Breast epithelium (tissue), 4 donors: ENCODE data around the gene CA9. TPM values are rescaled to one million over a fixed set of nuclear protein-coding genes. Genes with fewer than 3 reads are reported as not detected.

ENCODE experiments used
- DNase-seq, 2 donors: peaks; one replicate each; pipeline ENCODE4 v3.0.0-alpha.2; 2019; ENCODE audit warnings: low spot score in 2 of 2
- H3K27ac ChIP-seq, 2 donors: fragments of 200-600 bp; sonication (generic) in 1 of 2; one replicate each; pipeline ENCODE4 v1.5.1; 2016 to 2019; ENCODE audit warnings: mild to moderate bottlenecking in 1 of 2
- H3K27me3 ChIP-seq, 2 donors: fragments of 200-600 bp; sonication (generic) in 1 of 2; one replicate each; pipeline versions ENCODE4 v1.5.1 to v1.6.0; 2017 to 2019; ENCODE audit warnings: control low read depth in 1 of 2, mild to moderate bottlenecking in 1 of 2
- H3K36me3 ChIP-seq: fragments of 200-600 bp; one replicate; pipeline ENCODE4 v1.5.1; 2019
- H3K4me1 ChIP-seq, 2 donors: fragments of 200-600 bp; sonication (generic); one replicate each; pipeline ENCODE4 v1.5.1; 2016 to 2019; ENCODE audit warnings: control low read depth in 1 of 2
- H3K4me3 ChIP-seq, 3 donors: fragments of 200-600 bp; sonication (generic); 1 replicate in 2 of 3; 2 replicates in 1 of 3; pipeline ENCODE4 v1.5.1; 2016 to 2019; ENCODE audit warnings: mild to moderate bottlenecking in 3 of 3, moderate library complexity in 2 of 3
- H3K9me3 ChIP-seq, 2 donors: fragments of 200-600 bp; sonication (generic) in 1 of 2; one replicate each; pipeline ENCODE4 v1.5.1; 2016 to 2019; ENCODE audit warnings: control low read depth in 1 of 2
- POLR2A ChIP-seq: fragments of 450-650 bp; IDR thresholded peaks from one replicate; pipeline ENCODE4 v1.6.1; 2016; ENCODE audit warnings: antibody characterized with exemption, mild to moderate bottlenecking, moderate library complexity
- POLR2AphosphoS5 ChIP-seq, 3 donors: sonication (generic); formaldehyde crosslinking; IDR thresholded peaks; one replicate each; pipeline ENCODE4 v1.6.1; 2017; ENCODE audit warnings: antibody characterized with exemption in 3 of 3
- intact Hi-C: fragments of 100-400 bp; cut with DNase I; formaldehyde crosslinking; loops from one replicate; pipeline ENCODE4 v1.15.1; 2023; ENCODE audit warnings: low total_unique reads
- total RNA-seq, 3 donors: library from RNA; depleted of rRNA; stranded (reverse); fragments of >200 nt; gene quantifications; one replicate each; pipeline ENCODE4 v1.1.0, GENCODE V29; 2016
- TF ChIP-seq, protein P1 (sequence below), 3 donors: fragments of 450-650 bp; IDR thresholded peaks; one replicate each; pipeline ENCODE4 v1.5.1; 2016 to 2017; ENCODE audit warnings: antibody characterized with exemption in 3 of 3, mild to moderate bottlenecking in 3 of 3, moderate library complexity in 3 of 3

Gene CA9
- total RNA-seq, 3 donors from 2014 or later = 0.16 to 5.0 TPM; not detected in 1

- Histone ChIP-seq H3K4me3 (no peak overlapping the region), H3K36me3 (no peaks in the 10 kb centered on the region), H3K27ac (no peak overlapping the region), H3K4me1 (no peaks in the 10 kb centered on the region), H3K9me3 (no peaks in the 10 kb centered on the region), H3K27me3 (no peaks in the 10 kb centered on the region)
- intact Hi-C loops = no loop called here
- DNase-seq = no peak
- TF ChIP-seq, protein P1, sequence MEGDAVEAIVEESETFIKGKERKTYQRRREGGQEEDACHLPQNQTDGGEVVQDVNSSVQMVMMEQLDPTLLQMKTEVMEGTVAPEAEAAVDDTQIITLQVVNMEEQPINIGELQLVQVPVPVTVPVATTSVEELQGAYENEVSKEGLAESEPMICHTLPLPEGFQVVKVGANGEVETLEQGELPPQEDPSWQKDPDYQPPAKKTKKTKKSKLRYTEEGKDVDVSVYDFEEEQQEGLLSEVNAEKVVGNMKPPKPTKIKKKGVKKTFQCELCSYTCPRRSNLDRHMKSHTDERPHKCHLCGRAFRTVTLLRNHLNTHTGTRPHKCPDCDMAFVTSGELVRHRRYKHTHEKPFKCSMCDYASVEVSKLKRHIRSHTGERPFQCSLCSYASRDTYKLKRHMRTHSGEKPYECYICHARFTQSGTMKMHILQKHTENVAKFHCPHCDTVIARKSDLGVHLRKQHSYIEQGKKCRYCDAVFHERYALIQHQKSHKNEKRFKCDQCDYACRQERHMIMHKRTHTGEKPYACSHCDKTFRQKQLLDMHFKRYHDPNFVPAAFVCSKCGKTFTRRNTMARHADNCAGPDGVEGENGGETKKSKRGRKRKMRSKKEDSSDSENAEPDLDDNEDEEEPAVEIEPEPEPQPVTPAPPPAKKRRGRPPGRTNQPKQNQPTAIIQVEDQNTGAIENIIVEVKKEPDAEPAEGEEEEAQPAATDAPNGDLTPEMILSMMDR (IDR thresholded peaks at IDR 0.05) = no peak
- TF ChIP-seq POLR2A (no peak), POLR2AphosphoS5 (IDR thresholded peaks at IDR 0.05) (no peak)
Measured at GRCh38 chr9:35683323-35683722, 9.6 kb downstream of the CA9 start.

DNA sequence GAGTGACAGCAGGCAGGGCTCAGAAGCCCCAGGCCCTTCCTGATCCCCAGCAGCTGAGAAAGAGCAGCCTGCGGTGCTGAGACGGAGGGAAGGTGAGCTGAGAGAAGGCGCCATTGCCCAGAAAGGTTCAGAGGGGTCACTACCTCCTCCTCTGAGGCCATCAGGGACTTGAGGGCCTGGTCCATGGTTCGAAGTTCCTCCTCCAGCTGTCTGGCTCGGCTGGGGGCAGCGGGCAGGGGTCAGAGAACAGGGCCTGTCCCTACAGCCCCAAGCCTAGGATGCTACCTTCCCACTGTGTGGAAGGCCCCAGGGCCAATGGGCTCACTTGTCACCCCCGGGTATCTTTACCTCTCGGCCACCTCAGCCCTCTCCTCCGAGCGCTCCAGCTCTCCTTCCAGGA lies 11.2 kb downstream of the CA9 start:
- TF ChIP-seq POLR2AphosphoS5 (IDR thresholded peaks at IDR 0.05) (no peak), POLR2A (no peak)
- TF ChIP-seq, protein P1 (IDR thresholded peaks at IDR 0.05) = no peak
- H3K36me3 ChIP-seq = no peaks in the 10 kb centered on the region
- peak overlapping the region in 2 of 3 donors; percentile 7 to 39 for H3K4me3 ChIP-seq
- peak overlapping the region; percentile 36 to 63 for H3K27ac ChIP-seq
- no peaks in the 10 kb centered on the region for H3K27me3 ChIP-seq
- H3K4me1 ChIP-seq = peaks cover 0 to 3% of the 10 kb centered on the region in 2 donors
- H3K9me3 ChIP-seq = no peaks in the 10 kb centered on the region
- intact Hi-C loops = no loop called here
- no peak for DNase-seq

DNA sequence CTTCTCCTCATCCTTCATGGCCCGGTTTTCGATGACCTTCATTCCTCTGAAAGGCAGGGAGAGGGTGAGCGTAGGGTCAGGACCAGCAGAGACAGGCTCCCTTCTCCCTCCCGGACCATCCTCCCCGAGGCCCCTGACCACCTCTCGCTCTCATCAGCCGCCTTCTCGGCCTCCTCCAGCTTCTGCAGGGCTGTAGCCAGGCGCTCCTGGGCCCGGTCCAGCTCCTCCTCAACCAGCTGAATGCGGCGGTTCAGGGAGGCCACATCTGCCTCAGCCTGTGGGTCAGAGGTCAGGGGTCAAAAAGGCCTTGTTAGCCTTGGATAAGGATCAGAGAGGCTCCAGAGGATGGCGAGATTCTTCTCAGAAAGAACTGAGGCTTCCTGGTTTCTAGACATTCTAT lies 11.8 kb downstream of the CA9 start:
- no peak for DNase-seq
- H3K36me3 ChIP-seq = no peaks in the 10 kb centered on the region
- no peaks in the 10 kb centered on the region for H3K9me3 ChIP-seq
- peaks cover 0 to 3% of the 10 kb centered on the region in 2 donors for H3K4me1 ChIP-seq
- H3K27ac ChIP-seq = peak overlapping the region; percentile 36 to 63
- H3K4me3 ChIP-seq = peak overlapping the region; percentile 7 to 81 (median 39)
- intact Hi-C loops = no loop called here
- TF ChIP-seq, protein P1 (IDR thresholded peaks at IDR 0.05) = no peak
- no peak for TF ChIP-seq POLR2A
- no peak for TF ChIP-seq POLR2AphosphoS5 (IDR thresholded peaks at IDR 0.05)
- no peaks in the 10 kb centered on the region for H3K27me3 ChIP-seq

DNA sequence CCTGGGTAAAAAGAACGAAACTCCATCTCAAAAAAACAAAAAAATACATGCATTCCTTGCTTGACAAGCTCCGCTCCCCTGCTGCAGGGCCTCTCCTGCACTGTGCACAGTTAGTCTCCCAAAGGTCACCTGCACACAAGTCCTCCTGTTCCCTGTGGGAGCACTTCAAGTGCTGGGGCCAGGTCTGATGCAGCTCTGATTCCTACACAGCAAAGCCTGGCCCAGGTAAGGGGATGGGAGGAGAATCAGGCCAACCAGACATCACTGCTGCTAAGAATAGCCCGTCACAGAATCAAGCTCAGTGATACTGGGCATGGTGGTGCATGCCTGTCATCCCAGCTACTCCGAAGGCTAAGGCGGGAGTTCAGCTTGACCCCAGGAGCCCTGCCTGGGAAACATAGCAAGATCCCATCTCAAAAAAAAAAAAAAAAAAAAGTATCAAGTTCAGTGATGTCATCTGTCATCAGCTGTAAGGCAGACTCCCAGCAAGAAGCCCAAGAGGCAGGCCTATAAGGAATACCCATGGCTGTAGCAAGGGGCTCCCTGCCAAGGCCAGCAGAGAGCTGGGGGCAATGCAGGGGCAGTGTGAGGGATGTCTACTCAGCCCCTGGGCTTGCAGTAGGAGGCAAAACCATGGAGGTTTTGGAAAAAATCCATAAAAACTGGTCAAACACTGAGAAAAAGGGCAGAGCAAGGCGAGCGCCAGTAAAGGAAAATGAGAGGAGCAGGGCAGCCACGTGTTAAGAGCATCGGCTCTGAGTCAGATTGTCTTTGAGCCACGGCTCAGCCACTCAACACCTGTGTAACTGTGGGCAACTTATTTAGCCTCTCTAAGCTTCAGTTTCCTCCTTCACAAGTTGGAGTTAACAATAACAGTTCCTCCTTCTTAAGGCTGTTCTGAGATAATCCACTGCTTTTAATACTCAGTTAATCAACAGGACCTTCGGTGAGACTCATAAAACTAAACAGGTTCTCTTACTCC lies 12.8 kb downstream of the CA9 start:
- DNase-seq = no peak
- intact Hi-C loops = no loop called here
- Histone ChIP-seq H3K4me1 (peaks cover 0 to 3% of the 10 kb centered on the region in 2 donors), H3K9me3 (no peaks in the 10 kb centered on the region), H3K4me3 (peak overlapping the region; percentile 55 to 81 (median 68)), H3K27ac (peak overlapping the region; percentile 92 to 94), H3K27me3 (no peaks in the 10 kb centered on the region), H3K36me3 (no peaks in the 10 kb centered on the region)
- TF ChIP-seq, protein P1 (IDR thresholded peaks at IDR 0.05) = no peak
- TF ChIP-seq POLR2A = no peak
- no peak for TF ChIP-seq POLR2AphosphoS5 (IDR thresholded peaks at IDR 0.05)

DNA sequence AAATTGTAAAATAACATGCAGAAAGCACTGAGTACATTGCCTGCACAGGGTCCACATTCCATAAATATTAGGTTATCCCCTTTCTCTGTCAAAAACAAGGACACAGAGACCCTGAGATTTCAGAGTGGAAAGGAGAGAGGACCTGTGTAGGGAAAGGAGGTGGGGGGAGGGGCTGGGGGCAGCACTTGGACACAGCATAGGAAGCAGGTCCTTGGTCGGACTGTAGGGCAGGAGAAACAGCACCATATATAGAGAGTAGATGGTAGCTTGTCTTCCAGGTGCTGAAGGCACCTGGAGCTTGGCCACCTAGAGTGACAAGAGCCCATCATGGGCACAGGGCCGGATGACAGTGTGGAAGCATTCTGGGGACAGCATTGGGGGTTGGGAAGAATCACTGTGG lies 13.6 kb downstream of the CA9 start:
- Histone ChIP-seq H3K36me3 (no peaks in the 10 kb centered on the region), H3K4me1 (peaks cover 0 to 3% of the 10 kb centered on the region in 2 donors), H3K9me3 (no peaks in the 10 kb centered on the region), H3K4me3 (peak overlapping the region; percentile 55 to 81 (median 68)), H3K27me3 (no peaks in the 10 kb centered on the region), H3K27ac (peak overlapping the region; percentile 92 to 94)
- TF ChIP-seq, protein P1 (IDR thresholded peaks at IDR 0.05) = no peak
- TF ChIP-seq POLR2AphosphoS5 (IDR thresholded peaks at IDR 0.05) (no peak), POLR2A (no peak)
- intact Hi-C loops = no loop called here
- no peak for DNase-seq
